ENCODE results near the gene ATXN1. TPM values are rescaled to one million over a fixed set of nuclear protein-coding genes. Genes with fewer than 3 reads are reported as not detected.
"Not testable (repeated sequence)": the region's sequence is repeated elsewhere in the genome, so short reads cannot be mapped to it uniquely, and the experiment has no call there.

The ATXN1 gene
- total and polyA plus RNA-seq, 2 experiments from 2014 or later: 14.2 to 20.1 TPM

DNA sequence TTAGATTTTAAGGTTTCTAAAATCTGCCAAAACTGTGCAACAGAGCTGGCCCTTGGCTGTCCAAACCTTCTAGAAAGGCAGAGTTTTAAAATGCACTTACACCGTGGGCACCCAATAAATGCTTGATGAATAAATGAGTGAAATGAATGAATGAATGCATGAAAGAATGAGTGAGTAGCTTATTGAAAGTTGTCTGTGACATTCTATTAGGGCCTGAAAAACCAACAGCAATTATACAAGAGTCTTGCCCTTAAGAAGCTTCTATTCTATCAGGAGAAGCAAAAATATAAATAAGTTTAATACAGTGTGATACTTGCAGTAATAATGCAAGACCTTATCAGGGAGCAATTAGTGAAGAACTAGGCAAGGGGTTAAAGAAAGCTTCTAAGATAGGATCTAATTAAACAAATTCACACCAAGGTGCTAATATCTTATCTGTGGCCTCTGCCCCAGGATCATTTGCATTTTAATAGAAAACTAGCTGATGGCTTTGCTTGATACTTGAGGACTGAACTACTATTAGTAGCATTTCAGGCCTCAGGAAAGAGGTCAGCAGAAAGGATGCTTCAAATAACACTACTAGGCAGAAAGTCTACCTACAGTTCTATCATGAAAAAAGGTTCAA, 292.2 kb downstream of the ATXN1 start:
- Histone ChIP-seq H3K4me1 (ENCODE audit: insufficient read depth) (peaks cover 4% of the 10 kb centered on the region; the same call in 1 of the 2 replicates), H3K9me2 (ENCODE audit: insufficient read depth) (no peaks in the 10 kb centered on the region), H3K27ac (no peak overlapping the region), H3K79me2 (ENCODE audit: insufficient read depth) (peaks cover 3% of the 10 kb centered on the region; the same call in 1 of the 2 replicates), H3K9ac (no peak overlapping the region), H3K4me3 (no peak overlapping the region), H4K20me1 (ENCODE audit: insufficient read depth) (no peaks in the 10 kb centered on the region; the same call in 1 of the 2 replicates), H3K36me3 (ENCODE audit: low read depth) (no peaks in the 10 kb centered on the region), H2AFZ (no peak overlapping the region), H3K27me3 (replicated peaks; ENCODE audit: insufficient read depth) (no peaks in the 10 kb centered on the region), H3K9me3 (ENCODE audit: low read depth) (no peaks in the 10 kb centered on the region), H3K4me2 (ENCODE audit: unreplicated experiment) (no peak overlapping the region), H3F3A (ENCODE audit: insufficient read depth) (0 out of 2 replicates have a peak, but pooled peaks cover 5% of the 10 kb centered on the region)
- no peak for DNase-seq
- TF ChIP-seq EZH2phosphoT487 (IDR thresholded peaks at IDR 0.05; ENCODE audit: insufficient read depth, low read depth): no peak
- no peak for TF ChIP-seq EZH2 (IDR thresholded peaks at IDR 0.05; ENCODE audit: insufficient read depth, poor library complexity, severe bottlenecking)
- WGBS, 2 experiments (ENCODE audit: low coverage in 1 of 2, low lambda C conversion rate in 2 of 2, missing lambda C conversion rate in 2 of 2): 91 to 100% methylated on average over 1 of the region's 1 CpG
- in situ Hi-C loops (cut with MboI): no loop called here

DNA sequence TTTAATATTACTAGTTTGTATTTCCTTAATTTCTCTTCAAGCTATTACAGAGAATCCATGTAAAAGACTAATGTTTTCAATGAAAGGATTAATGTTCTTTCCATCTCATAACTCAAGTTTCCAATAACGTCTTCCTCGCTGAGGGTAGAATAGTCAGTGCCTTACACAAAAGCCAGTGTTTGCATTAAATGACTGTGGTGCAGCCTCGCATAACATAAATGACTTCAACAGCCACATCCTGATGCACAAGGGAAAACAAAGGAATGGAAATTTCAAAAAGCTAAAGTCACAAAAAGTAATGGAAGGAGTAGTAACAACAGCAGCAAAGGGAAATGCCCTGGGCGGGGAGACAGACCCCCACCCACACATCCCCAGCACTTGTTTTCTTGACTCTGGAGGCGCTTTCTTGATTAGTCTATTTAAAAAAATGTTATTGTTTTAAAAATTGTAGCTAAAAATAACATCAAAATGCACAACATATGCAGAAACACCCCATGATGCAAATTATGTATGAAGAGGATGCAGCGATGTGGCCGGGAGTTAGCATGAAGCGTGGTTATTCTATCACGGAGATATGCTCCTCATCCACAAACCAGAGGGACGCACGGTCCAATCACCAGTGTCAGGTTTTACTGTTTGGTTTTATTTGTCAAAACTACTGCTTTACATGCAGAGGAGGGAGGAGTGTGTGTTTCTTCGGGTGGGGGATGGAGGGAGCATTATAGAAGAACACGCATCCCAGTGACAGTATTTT, 294.3 kb downstream of the ATXN1 start:
- peaks cover 22% of the 10 kb centered on the region for H3K79me2 ChIP-seq (ENCODE audit: insufficient read depth)
- H3F3A ChIP-seq (ENCODE audit: insufficient read depth): 0 out of 2 replicates have a peak, but pooled peaks cover 3% of the 10 kb centered on the region
- DNase-seq: no peak
- no peak overlapping the region for H3K4me2 ChIP-seq (ENCODE audit: unreplicated experiment)
- no peak overlapping the region for H2AFZ ChIP-seq
- H3K9me2 ChIP-seq (ENCODE audit: insufficient read depth): no peaks in the 10 kb centered on the region
- no peak for TF ChIP-seq EZH2phosphoT487 (IDR thresholded peaks at IDR 0.05; ENCODE audit: insufficient read depth, low read depth)
- no peak for TF ChIP-seq EZH2 (IDR thresholded peaks at IDR 0.05; ENCODE audit: insufficient read depth, poor library complexity, severe bottlenecking)
- H3K9me3 ChIP-seq (ENCODE audit: low read depth): no peaks in the 10 kb centered on the region
- H3K27me3 ChIP-seq (replicated peaks; ENCODE audit: insufficient read depth): no peaks in the 10 kb centered on the region
- no peak overlapping the region for H3K27ac ChIP-seq
- no peak overlapping the region for H3K9ac ChIP-seq
- H3K4me1 ChIP-seq (ENCODE audit: insufficient read depth): no peaks in the 10 kb centered on the region
- H3K4me3 ChIP-seq: no peak overlapping the region
- WGBS, 2 experiments (ENCODE audit: low coverage in 1 of 2, low lambda C conversion rate in 2 of 2, missing lambda C conversion rate in 2 of 2): 93 to 94% methylated on average over 13 of the region's 13 CpGs
- in situ Hi-C loops (cut with MboI): no loop called here
- H3K36me3 ChIP-seq (ENCODE audit: low read depth): no peaks in the 10 kb centered on the region
- H4K20me1 ChIP-seq (ENCODE audit: insufficient read depth): no peaks in the 10 kb centered on the region; the same call in 1 of the 2 replicates

DNA sequence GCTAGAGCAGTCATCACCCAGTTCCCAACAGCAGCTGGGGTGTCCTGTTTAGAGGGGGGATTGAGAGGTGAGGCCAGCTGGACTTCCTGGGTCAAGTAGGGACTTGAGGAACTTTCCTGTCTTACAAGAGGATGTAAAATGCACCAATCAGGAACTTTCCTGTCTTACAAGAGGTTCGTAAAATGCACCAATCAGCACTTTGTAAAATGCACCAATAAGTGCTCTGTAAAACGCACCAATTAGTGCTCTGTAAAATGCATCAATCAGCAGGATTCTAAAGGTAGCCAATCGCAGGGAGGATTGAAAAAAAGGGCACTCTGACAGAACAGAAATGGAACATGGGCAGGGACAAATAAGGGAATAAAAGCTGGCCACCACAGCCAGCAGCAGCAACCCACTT, 297.2 kb downstream of the ATXN1 start:
- Histone ChIP-seq H3K4me2 (ENCODE audit: unreplicated experiment) (no peak overlapping the region), H3K79me2 (ENCODE audit: insufficient read depth) (peaks cover 23% of the 10 kb centered on the region), H3K9ac (no peak overlapping the region), H3K9me2 (ENCODE audit: insufficient read depth) (no peaks in the 10 kb centered on the region), H3K4me3 (no peak overlapping the region), H3K4me1 (ENCODE audit: insufficient read depth) (no peaks in the 10 kb centered on the region), H2AFZ (no peak overlapping the region), H3K27me3 (replicated peaks; ENCODE audit: insufficient read depth) (no peaks in the 10 kb centered on the region), H4K20me1 (ENCODE audit: insufficient read depth) (no peaks in the 10 kb centered on the region), H3K27ac (no peak overlapping the region), H3K9me3 (ENCODE audit: low read depth) (no peaks in the 10 kb centered on the region), H3F3A (ENCODE audit: insufficient read depth) (no peaks in the 10 kb centered on the region), H3K36me3 (ENCODE audit: low read depth) (no peaks in the 10 kb centered on the region)
- in situ Hi-C loops (cut with MboI): no loop called here
- TF ChIP-seq EZH2phosphoT487 (IDR thresholded peaks at IDR 0.05; ENCODE audit: insufficient read depth, low read depth) (no peak), EZH2 (IDR thresholded peaks at IDR 0.05; ENCODE audit: insufficient read depth, poor library complexity, severe bottlenecking) (no peak)
- WGBS, 2 experiments (ENCODE audit: low coverage in 1 of 2, low lambda C conversion rate in 2 of 2, missing lambda C conversion rate in 2 of 2): 92 to 96% methylated on average over 3 of the region's 3 CpGs
- no peak for DNase-seq

DNA sequence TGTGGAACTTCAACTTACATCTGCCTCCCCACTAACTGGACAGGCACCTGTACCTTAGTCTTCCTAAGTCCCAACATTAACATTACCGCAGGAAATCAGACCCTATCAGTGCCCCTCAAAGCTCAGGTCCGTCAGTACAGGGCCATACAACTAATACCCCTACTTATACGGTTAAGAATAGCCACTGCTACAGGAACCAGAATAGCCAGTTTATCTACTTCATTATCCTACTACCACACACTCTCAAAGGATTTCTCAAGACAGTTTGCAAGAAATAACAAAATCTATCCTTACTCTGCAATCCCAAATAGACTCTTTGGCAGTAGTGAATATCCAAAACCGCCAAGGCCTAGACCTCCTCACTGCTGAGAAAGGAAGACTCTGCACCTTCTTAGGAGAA, 298.0 kb downstream of the ATXN1 start:
- H3K9me2 ChIP-seq (ENCODE audit: insufficient read depth); H3K9ac ChIP-seq; H3F3A ChIP-seq (ENCODE audit: insufficient read depth); H3K4me3 ChIP-seq; H2AFZ ChIP-seq; H4K20me1 ChIP-seq (ENCODE audit: insufficient read depth); H3K27ac ChIP-seq; DNase-seq; H3K4me1 ChIP-seq (ENCODE audit: insufficient read depth); H3K4me2 ChIP-seq (ENCODE audit: unreplicated experiment); H3K9me3 ChIP-seq (ENCODE audit: low read depth); H3K36me3 ChIP-seq (ENCODE audit: low read depth); in situ Hi-C loops (cut with MboI); H3K27me3 ChIP-seq (replicated peaks; ENCODE audit: insufficient read depth): not testable (repeated sequence)
- 97 to 100% methylated on average over 4 of the region's 4 CpGs for WGBS, 2 experiments (ENCODE audit: low coverage in 1 of 2, low lambda C conversion rate in 2 of 2, missing lambda C conversion rate in 2 of 2)
- H3K79me2 ChIP-seq (ENCODE audit: insufficient read depth): peaks cover 23% of the 10 kb centered on the region

Measured in GM23248 (cell line).